Right lobe of liver (tissue), 6 donors: Measurements from ENCODE around the gene HLA-DQB2. TPM values are rescaled to one million over a fixed set of nuclear protein-coding genes. Genes with fewer than 3 reads are reported as not detected.

Source experiments
- ATAC-seq, 4 donors: fragments of 200-7000 bp; cut with Tn5 transposase; one replicate each; pipeline ENCODE4 v1.9.1; 2020; ENCODE audit warnings: mild to moderate bottlenecking in 4 of 4, moderate library complexity in 4 of 4
- DNase-seq, 3 donors: peaks; one replicate each; pipeline ENCODE4 v3.0.0-alpha.2; 2020
- H3K27ac ChIP-seq, 3 donors: fragments of 200-600 bp; one replicate each; pipeline ENCODE4 v1.8.0; 2022
- H3K27me3 ChIP-seq, 2 donors: fragments of 200-600 bp; one replicate each; pipeline ENCODE4 v1.8.0; 2022
- H3K36me3 ChIP-seq, 4 donors: fragments of 200-600 bp; sonication (generic) in 1 of 4; one replicate each; pipeline versions ENCODE4 v1.5.1 to v1.8.0; 2017 to 2022; ENCODE audit warnings: control low read depth in 1 of 4
- H3K4me1 ChIP-seq, 4 donors: fragments of 200-600 bp; sonication (generic) in 1 of 4; one replicate each; pipeline versions ENCODE4 v1.5.1 to v1.8.0; 2017 to 2022; ENCODE audit warnings: control low read depth in 1 of 4
- H3K4me3 ChIP-seq, 3 donors: fragments of 200-600 bp; one replicate each; pipeline ENCODE4 v1.8.0; 2022
- H3K9me3 ChIP-seq, 4 donors: fragments of 200-600 bp; sonication (generic) in 1 of 4; one replicate each; pipeline versions ENCODE4 v1.5.1 to v1.8.0; 2017 to 2022; ENCODE audit warnings: control low read depth in 1 of 4
- CTCF ChIP-seq, 4 donors: fragments of 200-600 bp in 3 of 4; fragments of 450-650 bp in 1 of 4; IDR thresholded peaks; one replicate each; pipeline versions ENCODE4 v1.5.1 to v1.8.0; 2016 to 2022; ENCODE audit warnings: antibody characterized with exemption in 4 of 4, mild to moderate bottlenecking in 2 of 4
- POLR2A ChIP-seq: fragments of 450-650 bp; IDR thresholded peaks from one replicate; pipeline ENCODE4 v1.6.1; 2017; ENCODE audit warnings: antibody characterized with exemption, mild to moderate bottlenecking
- WGBS: methylation state at CpG from one replicate; pipeline ENCODE4 v1.1.6; 2018; ENCODE audit warnings: low coverage, low lambda C conversion rate; ENCODE audit not compliant: insufficient coverage; ENCODE audit errors: missing lambda C conversion rate; 5-methylcytosine and 5-hydroxymethylcytosine counted together
- intact Hi-C, 2 donors: fragments of 100-400 bp; cut with DNase I; formaldehyde crosslinking; loops; one replicate each; pipeline versions ENCODE4 v1.11.2 to v1.14.1; 2022
- total RNA-seq, 6 experiments: library from RNA; depleted of rRNA in 2 of 6; stranded (reverse); fragments of >200 nt in 2 of 6; fragmentation: NEBNext Ultra II Directional in 3 of 6; extraction: Animal tissue kit (Norgen Biotek cat#: 25700) in 3 of 6; gene quantifications; one replicate each; pipeline versions ENCODE4 v1.1.0 to v1.2.4, GENCODE V29; 2016 to 2023
- donor health status: DM: no; HTN: yes; CAD: no.
- donor health status: DM: no; HTN: no; CAD: no.
- donor health status: DM: no; HTN: no; CAD: no.
- donor health status: DM: no; HTN: yes; CAD: no.
- donor health status: DM: no; HTN: yes; CAD: no.

Gene HLA-DQB2
- total RNA-seq, 6 experiments from 2014 or later = 0.24 to 5.1 (median 0.46) TPM; not detected in 3

- Histone ChIP-seq H3K9me3 (no peaks in the 10 kb centered on the region), H3K27ac (no peak overlapping the region), H3K27me3 (no peaks in the 10 kb centered on the region), H3K36me3 (no peaks in the 10 kb centered on the region), H3K4me3 (no peak overlapping the region), H3K4me1 (no peaks in the 10 kb centered on the region)
- intact Hi-C loops = no loop called here
- DNase-seq (no peak), ATAC-seq (no peak)
- TF ChIP-seq CTCF (IDR thresholded peaks at IDR 0.05) = no peak
- WGBS = 40% methylated on average over 1 of the region's 1 CpG
Measured at GRCh38 chr6:32775071-32775470, 11.7 kb upstream of the HLA-DQB2 start.

- Histone ChIP-seq H3K4me3 (no peak overlapping the region), H3K27me3 (no peaks in the 10 kb centered on the region), H3K9me3 (no peaks in the 10 kb centered on the region), H3K36me3 (no peaks in the 10 kb centered on the region), H3K27ac (no peak overlapping the region), H3K4me1 (no peaks in the 10 kb centered on the region)
- 43% methylated on average over 1 of the region's 1 CpG for WGBS
- DNase-seq (no peak), ATAC-seq (no peak)
- no peak for TF ChIP-seq POLR2A
- no peak for TF ChIP-seq CTCF (IDR thresholded peaks at IDR 0.05)
- intact Hi-C loops = no loop called here
Measured at GRCh38 chr6:32774426-32774825, 11.1 kb upstream of the HLA-DQB2 start.

GRCh38 chr6:32772656-32773055 is 9.3 kb upstream of the HLA-DQB2 start:
- Histone ChIP-seq H3K27ac (no peak overlapping the region), H3K36me3 (no peaks in the 10 kb centered on the region), H3K4me1 (no peaks in the 10 kb centered on the region), H3K27me3 (no peaks in the 10 kb centered on the region), H3K4me3 (no peak overlapping the region), H3K9me3 (no peaks in the 10 kb centered on the region)
- WGBS = 11% methylated on average over 1 of the region's 1 CpG
- DNase-seq (no peak), ATAC-seq (no peak)
- intact Hi-C loops = no loop called here
- TF ChIP-seq CTCF (IDR thresholded peaks at IDR 0.05) (no peak), POLR2A (no peak)

GRCh38 chr6:32764048-32764447 is 716 bp upstream of the HLA-DQB2 start:
- intact Hi-C loops = no loop called here
- Histone ChIP-seq H3K4me1 (no peaks in the 10 kb centered on the region), H3K27me3 (no peaks in the 10 kb centered on the region), H3K36me3 (no peaks in the 10 kb centered on the region), H3K27ac (no peak overlapping the region), H3K9me3 (no peaks in the 10 kb centered on the region), H3K4me3 (no peak overlapping the region)
- no peak for ATAC-seq
- TF ChIP-seq POLR2A = no peak
- no peak for DNase-seq
- 10% methylated on average over 1 of the region's 1 CpG for WGBS

- Histone ChIP-seq H3K27ac (no peak overlapping the region), H3K36me3 (no peaks in the 10 kb centered on the region), H3K9me3 (no peaks in the 10 kb centered on the region), H3K4me1 (no peaks in the 10 kb centered on the region), H3K27me3 (no peaks in the 10 kb centered on the region), H3K4me3 (no peak overlapping the region)
- intact Hi-C loops = no loop called here
- no peak for TF ChIP-seq POLR2A
- TF ChIP-seq CTCF (IDR thresholded peaks at IDR 0.05) = no peak
- peak in 1 of 4 donors; percentile 12 for ATAC-seq
- WGBS = 27% methylated on average over 11 of the region's 40 CpGs
- no peak for DNase-seq
Measured at GRCh38 chr6:32761548-32761947, 1.8 kb downstream of the HLA-DQB2 start.
